Measurements from ENCODE around the gene MAPKAP1. TPM values are rescaled to one million over a fixed set of nuclear protein-coding genes. Genes with fewer than 3 reads are reported as not detected.

The MAPKAP1 gene
- total and polyA plus RNA-seq, 2 of the 13 experiments (the other 11 are each of a cell fraction or from before 2014, with no cell fraction given), result 45.0 to 64.3 TPM

GRCh38 chr9:125391704-125392103, 315.3 kb downstream of the MAPKAP1 start:
- Histone ChIP-seq H3K4me3 (replicated peaks in 1 of 3; ENCODE audit: insufficient read depth in 1 of 3, low read depth in 2 of 3, low read length in 3 of 3) (no peak overlapping the region), H3K27ac (ENCODE audit: extremely low read length, insufficient read depth, low read length) (no peak overlapping the region), H3K79me2 (ENCODE audit: insufficient read depth, low read length) (no peaks in the 10 kb centered on the region), H3K9ac (ENCODE audit: insufficient read depth, low read depth, low read length) (no peak overlapping the region), H3K36me3 (replicated peaks in 1 of 2; ENCODE audit: control insufficient read depth in 1 of 2, insufficient read depth in 2 of 2, low read length in 2 of 2) (no peaks in the 10 kb centered on the region), H3K4me2 (ENCODE audit: low read depth, low read length) (no peak overlapping the region), H2AFZ (ENCODE audit: low read length) (no peak overlapping the region), H4K20me1 (ENCODE audit: insufficient read depth, low read length) (no peaks in the 10 kb centered on the region), H3K4me1 (ENCODE audit: insufficient read depth, low read length) (peaks cover 26% of the 10 kb centered on the region), H3K9me3 (ENCODE audit: low read length) (no peaks in the 10 kb centered on the region), H3K27me3 (ENCODE audit: control insufficient read depth in 1 of 2, insufficient read depth in 2 of 2, low read length in 2 of 2) (no peaks in the 10 kb centered on the region; a peak in 1 of 5 replicates)
- in situ Hi-C loops (cut with HindIII; ENCODE audit: extremely low pct_ligation_motif_present, low pct_unique_long_range_greater_than_20kb) (no loop called here), intact Hi-C loops (cut with micrococcal nuclease; ENCODE audit: unreplicated experiment) (no loop called here)
- WGBS (ENCODE audit: low lambda C conversion rate), result 72% methylated on average over 6 of the region's 6 CpGs
- no peak for FAIRE-seq
- BruUV-seq (replicated peaks), result no TSS peak
- TF ChIP-seq PLRG1 (conservative IDR thresholded peaks at IDR 0.05) (no peak), BRD4 (CRISPR knock-in tag; IDR thresholded peaks at IDR 0.05) (no peak), ZNF142 (CRISPR knock-in tag; IDR thresholded peaks at IDR 0.05) (no peak), ASH2L (IDR thresholded peaks at IDR 0.05; ENCODE audit: insufficient read length, low read depth, low read length) (no peak)
- no peak for DNase-seq (ENCODE audit: low spot score)
- ChIA-PET POLR2A (interaction anchor here (0.7 kb wide), 2 partner anchors 10 to 14 kb away, joined by 3 to 4 read pairs; no protein-coding TSS in a partner anchor), CTCF (ENCODE audit: low intra/inter-chr PET ratio, low total read pairs) (no interaction called here)
- no peak for ATAC-seq

Measured in HepG2 (cell line).